Suprapubic skin (tissue), 4 donors: ENCODE data around the gene MAML2. TPM values are rescaled to one million over a fixed set of nuclear protein-coding genes. Genes with fewer than 3 reads are reported as not detected.

ENCODE experiments used
- DNase-seq, 2 donors: peaks; one replicate each; pipeline ENCODE4 v3.0.0-alpha.2; 2019; ENCODE audit warnings: low spot score in 2 of 2
- H3K27ac ChIP-seq: fragments of 200-600 bp; sonication (generic); one replicate; pipeline ENCODE4 v1.5.1; 2019
- H3K27me3 ChIP-seq: fragments of 200-600 bp; sonication (generic); one replicate; pipeline ENCODE4 v1.5.1; 2019
- H3K36me3 ChIP-seq: fragments of 200-600 bp; sonication (generic); one replicate; pipeline ENCODE4 v1.5.1; 2019
- H3K4me1 ChIP-seq: fragments of 200-600 bp; sonication (generic); one replicate; pipeline ENCODE4 v1.5.1; 2019
- H3K4me3 ChIP-seq: fragments of 200-600 bp; sonication (generic); one replicate; pipeline ENCODE4 v1.5.1; 2019; ENCODE audit warnings: mild to moderate bottlenecking
- H3K9me3 ChIP-seq: fragments of 200-600 bp; sonication (generic); one replicate; pipeline ENCODE4 v1.5.1; 2019
- EP300 ChIP-seq: sonication (generic); formaldehyde crosslinking; IDR thresholded peaks from one replicate; pipeline ENCODE4 v1.6.1; 2017; ENCODE audit warnings: antibody characterized with exemption
- POLR2A ChIP-seq, 2 donors: fragments of 450-650 bp; IDR thresholded peaks; one replicate each; pipeline ENCODE4 v1.6.1; 2017; ENCODE audit warnings: antibody characterized with exemption in 2 of 2, mild to moderate bottlenecking in 2 of 2, moderate library complexity in 2 of 2
- POLR2AphosphoS5 ChIP-seq, 3 donors: sonication (generic); formaldehyde crosslinking; IDR thresholded peaks; one replicate each; pipeline ENCODE4 v1.6.1; 2017; ENCODE audit warnings: antibody characterized with exemption in 3 of 3
- WGBS: methylation state at CpG from one replicate; pipeline ENCODE4 v1.1.5; 2018; 5-methylcytosine and 5-hydroxymethylcytosine counted together
- total RNA-seq, 4 donors: library from RNA; depleted of rRNA; stranded (reverse); fragments of >200 nt; gene quantifications; one replicate each; pipeline ENCODE4 v1.1.0, GENCODE V29; 2016
- TF ChIP-seq, protein P1 (sequence below), 2 donors: fragments of 200-600 bp in 1 of 2; fragments of 450-650 bp in 1 of 2; sonication (generic) in 1 of 2; IDR thresholded peaks; one replicate each; pipeline ENCODE4 v1.5.1; 2016 to 2019; ENCODE audit warnings: antibody characterized with exemption in 2 of 2, mild to moderate bottlenecking in 1 of 2, moderate library complexity in 1 of 2

Gene MAML2
- total RNA-seq, 4 donors from 2014 or later: 24.9 to 44.4 (median 30.9) TPM

DNA sequence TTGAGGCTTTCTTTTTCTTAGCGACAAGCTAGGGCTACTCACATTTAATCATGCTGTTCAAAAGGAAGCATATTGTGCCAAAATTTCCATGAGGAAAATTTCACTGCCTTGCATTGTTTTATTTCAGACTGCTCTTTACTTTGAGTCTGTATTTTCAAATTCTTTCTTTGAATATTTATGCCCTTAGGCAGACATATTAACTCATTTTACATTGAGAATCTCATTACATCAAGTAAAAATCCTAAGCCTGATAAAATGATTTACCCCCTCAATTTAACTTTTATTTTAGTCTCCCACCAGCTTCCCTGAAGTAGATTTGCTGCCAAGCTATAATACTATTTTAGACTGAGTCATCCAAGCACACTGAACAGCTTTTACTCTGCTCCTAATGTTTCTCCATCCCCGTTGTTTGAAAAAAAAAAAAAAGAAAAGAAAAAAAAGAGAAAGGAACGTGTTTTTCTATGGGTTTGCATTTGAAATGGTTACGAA lies 229.8 kb downstream of the MAML2 start:
- Histone ChIP-seq H3K9me3 (no peaks in the 10 kb centered on the region), H3K36me3 (no peaks in the 10 kb centered on the region), H3K27ac (peak overlapping the region; percentile 53), H3K4me3 (no peak overlapping the region), H3K4me1 (peaks cover 37% of the 10 kb centered on the region), H3K27me3 (no peaks in the 10 kb centered on the region)
- no peak for DNase-seq
- TF ChIP-seq POLR2A (IDR thresholded peaks at IDR 0.05) (no peak), POLR2AphosphoS5 (IDR thresholded peaks at IDR 0.05) (no peak), EP300 (no peak)
- TF ChIP-seq, protein P1, sequence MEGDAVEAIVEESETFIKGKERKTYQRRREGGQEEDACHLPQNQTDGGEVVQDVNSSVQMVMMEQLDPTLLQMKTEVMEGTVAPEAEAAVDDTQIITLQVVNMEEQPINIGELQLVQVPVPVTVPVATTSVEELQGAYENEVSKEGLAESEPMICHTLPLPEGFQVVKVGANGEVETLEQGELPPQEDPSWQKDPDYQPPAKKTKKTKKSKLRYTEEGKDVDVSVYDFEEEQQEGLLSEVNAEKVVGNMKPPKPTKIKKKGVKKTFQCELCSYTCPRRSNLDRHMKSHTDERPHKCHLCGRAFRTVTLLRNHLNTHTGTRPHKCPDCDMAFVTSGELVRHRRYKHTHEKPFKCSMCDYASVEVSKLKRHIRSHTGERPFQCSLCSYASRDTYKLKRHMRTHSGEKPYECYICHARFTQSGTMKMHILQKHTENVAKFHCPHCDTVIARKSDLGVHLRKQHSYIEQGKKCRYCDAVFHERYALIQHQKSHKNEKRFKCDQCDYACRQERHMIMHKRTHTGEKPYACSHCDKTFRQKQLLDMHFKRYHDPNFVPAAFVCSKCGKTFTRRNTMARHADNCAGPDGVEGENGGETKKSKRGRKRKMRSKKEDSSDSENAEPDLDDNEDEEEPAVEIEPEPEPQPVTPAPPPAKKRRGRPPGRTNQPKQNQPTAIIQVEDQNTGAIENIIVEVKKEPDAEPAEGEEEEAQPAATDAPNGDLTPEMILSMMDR (IDR thresholded peaks at IDR 0.05): no peak
- WGBS: 23% methylated on average over 4 of the region's 4 CpGs

DNA sequence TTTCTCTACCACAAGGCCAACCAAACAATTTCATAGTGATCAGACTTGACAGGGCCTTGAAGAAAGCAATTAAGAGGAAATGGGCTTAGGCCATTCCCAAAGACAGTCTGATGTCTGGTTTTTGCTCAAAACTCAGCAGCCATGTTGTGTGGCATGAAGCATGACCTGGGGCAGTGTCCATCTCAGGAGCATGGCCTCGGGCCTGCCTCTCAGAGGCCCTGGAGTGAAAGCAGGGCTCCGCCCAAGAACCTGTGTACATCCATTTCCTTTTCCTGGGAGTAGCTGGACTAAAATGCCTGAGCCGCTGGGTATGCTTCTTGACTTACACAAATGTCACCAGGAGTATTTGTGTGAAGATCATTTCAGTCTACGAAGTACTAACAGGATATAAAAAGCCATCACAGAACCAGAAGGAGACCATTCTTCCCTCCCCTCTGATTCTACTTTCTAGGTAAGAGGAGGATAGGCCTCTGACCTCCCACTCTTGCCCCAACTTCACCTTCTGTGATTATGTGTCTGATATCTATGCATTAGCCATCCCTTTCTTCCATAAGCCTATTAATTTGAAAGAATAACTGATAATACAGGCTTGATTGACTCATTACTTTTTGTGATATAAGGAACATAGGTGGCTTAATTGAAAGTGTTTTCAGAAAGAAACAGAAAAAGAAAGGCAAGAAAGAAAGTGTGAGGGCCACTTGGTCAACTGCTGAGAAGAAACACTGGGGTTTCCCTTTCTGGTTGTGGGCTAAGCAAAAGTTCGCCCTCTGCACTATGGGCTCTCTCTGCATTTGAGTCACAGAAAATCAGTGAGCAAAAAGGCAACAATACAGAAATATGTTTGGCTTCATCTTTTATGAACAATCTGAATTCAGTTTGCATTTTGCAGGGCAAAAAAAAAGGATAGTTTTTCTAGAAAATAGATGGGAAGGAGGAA lies 230.5 kb downstream of the MAML2 start:
- peak overlapping the region; percentile 53 for H3K27ac ChIP-seq
- DNase-seq: no peak
- H3K36me3 ChIP-seq: no peaks in the 10 kb centered on the region
- H3K4me1 ChIP-seq: peaks cover 37% of the 10 kb centered on the region
- 73% methylated on average over 5 of the region's 5 CpGs for WGBS
- TF ChIP-seq POLR2AphosphoS5 (IDR thresholded peaks at IDR 0.05) (no peak), POLR2A (IDR thresholded peaks at IDR 0.05) (no peak), EP300 (no peak)
- TF ChIP-seq, protein P1 (IDR thresholded peaks at IDR 0.05): no peak
- H3K9me3 ChIP-seq: no peaks in the 10 kb centered on the region
- no peak overlapping the region for H3K4me3 ChIP-seq
- no peaks in the 10 kb centered on the region for H3K27me3 ChIP-seq

DNA sequence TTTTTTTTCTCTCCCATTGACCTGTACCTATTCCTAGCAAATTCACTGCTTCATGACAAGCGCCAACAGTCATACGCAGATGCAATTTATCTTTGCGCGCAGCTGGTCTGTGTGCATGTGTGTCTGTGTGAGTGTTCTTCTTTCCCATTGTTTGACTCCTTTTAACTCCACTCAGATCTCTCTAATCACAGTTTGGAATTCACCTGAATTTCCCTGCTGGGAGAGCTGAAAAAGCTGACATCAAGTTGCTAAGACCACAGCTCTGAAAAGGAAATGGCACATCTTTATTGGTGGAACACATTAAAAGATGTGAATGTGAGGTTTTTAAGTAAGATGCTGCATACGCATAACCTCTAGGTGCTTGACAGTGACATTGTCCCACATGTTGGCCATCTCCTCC lies 231.7 kb downstream of the MAML2 start:
- 79% methylated on average over 5 of the region's 5 CpGs for WGBS
- no peaks in the 10 kb centered on the region for H3K36me3 ChIP-seq
- no peaks in the 10 kb centered on the region for H3K27me3 ChIP-seq
- H3K4me3 ChIP-seq: no peak overlapping the region
- no peak for TF ChIP-seq POLR2AphosphoS5 (IDR thresholded peaks at IDR 0.05)
- no peak for TF ChIP-seq POLR2A (IDR thresholded peaks at IDR 0.05)
- TF ChIP-seq, protein P1 (IDR thresholded peaks at IDR 0.05): no peak
- no peak for TF ChIP-seq EP300
- H3K9me3 ChIP-seq: no peaks in the 10 kb centered on the region
- no peak for DNase-seq
- peaks cover 40% of the 10 kb centered on the region for H3K4me1 ChIP-seq
- no peak overlapping the region for H3K27ac ChIP-seq

DNA sequence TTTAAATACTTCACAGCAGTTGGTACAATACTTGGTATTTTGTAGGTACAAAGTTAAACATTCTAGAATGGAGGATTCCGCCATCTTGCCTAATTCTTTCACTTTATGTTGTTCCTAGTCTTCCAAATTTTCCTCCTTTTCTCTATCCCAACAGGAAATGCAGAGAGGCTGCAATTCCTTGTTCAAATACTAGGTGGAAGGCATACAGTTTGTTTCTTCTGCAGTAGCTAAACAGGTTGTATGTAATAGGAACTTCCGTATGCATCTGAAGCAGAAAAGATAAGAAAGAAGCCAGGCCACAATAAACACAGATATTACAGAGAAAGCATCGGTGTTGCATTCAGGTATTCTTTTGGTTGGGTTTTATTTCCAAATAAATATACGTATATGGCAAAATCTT lies 232.7 kb downstream of the MAML2 start:
- no peak for DNase-seq
- no peaks in the 10 kb centered on the region for H3K9me3 ChIP-seq
- H3K4me3 ChIP-seq: no peak overlapping the region
- no peak for TF ChIP-seq POLR2A (IDR thresholded peaks at IDR 0.05)
- no peak for TF ChIP-seq POLR2AphosphoS5 (IDR thresholded peaks at IDR 0.05)
- no peak for TF ChIP-seq EP300
- TF ChIP-seq, protein P1 (IDR thresholded peaks at IDR 0.05): no peak
- H3K36me3 ChIP-seq: no peaks in the 10 kb centered on the region
- H3K27me3 ChIP-seq: no peaks in the 10 kb centered on the region
- 88% methylated on average over 4 of the region's 4 CpGs for WGBS
- H3K4me1 ChIP-seq: peaks cover 47% of the 10 kb centered on the region
- H3K27ac ChIP-seq: no peak overlapping the region

DNA sequence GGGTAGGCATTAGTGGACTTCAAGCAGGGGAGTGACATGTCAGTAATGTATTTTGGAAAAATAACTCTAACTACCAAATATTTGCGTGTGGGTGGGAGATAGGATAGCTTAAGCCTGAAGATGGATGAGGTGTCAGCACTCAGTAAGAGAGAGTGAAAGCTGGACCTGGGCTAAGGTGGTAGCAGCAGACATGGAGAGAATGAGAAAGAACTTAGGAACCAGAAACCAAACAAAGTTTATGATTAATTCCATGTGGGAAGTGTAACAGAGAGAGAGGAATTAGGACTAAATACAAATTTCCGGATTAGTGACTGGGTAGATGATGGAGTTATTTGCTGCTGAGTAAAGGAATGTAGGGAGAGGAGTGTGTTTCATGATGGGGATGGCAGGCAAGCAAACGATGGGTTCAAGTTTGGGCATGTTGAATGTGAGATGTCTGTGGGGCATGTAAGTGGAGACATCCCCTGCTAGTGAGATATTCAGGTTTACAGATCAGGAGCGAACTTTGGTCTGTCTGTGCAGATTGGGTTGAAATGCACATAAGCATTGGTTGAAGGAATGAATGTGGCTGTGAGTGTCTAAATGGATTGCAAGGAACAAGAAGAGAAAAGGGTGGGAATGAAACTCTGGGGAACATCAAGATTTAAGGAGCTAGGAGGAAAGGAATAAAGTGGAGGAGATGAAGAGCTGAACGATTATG lies 233.5 kb downstream of the MAML2 start:
- H3K4me1 ChIP-seq: peaks cover 47% of the 10 kb centered on the region
- H3K9me3 ChIP-seq: no peaks in the 10 kb centered on the region
- H3K27me3 ChIP-seq: no peaks in the 10 kb centered on the region
- no peaks in the 10 kb centered on the region for H3K36me3 ChIP-seq
- 54% methylated on average over 5 of the region's 5 CpGs for WGBS
- no peak overlapping the region for H3K27ac ChIP-seq
- DNase-seq: no peak
- H3K4me3 ChIP-seq: no peak overlapping the region
- TF ChIP-seq POLR2AphosphoS5 (IDR thresholded peaks at IDR 0.05): no peak
